B cell (primary cell): ENCODE results near the gene GATA5.

Experiments used
- CTCF ChIP-seq: fragments of 200-600 bp; IDR thresholded peaks from one replicate; pipeline ENCODE4 v1.8.0; 2022; ENCODE audit warnings: antibody characterized with exemption, mild to moderate bottlenecking
- EZH2 ChIP-seq: IDR thresholded peaks from 2 replicates; pipeline ENCODE4 v1.6.1; 2012; ENCODE audit warnings: borderline replicate concordance, low read depth, mild to moderate bottlenecking, moderate library complexity, low read length; ENCODE audit not compliant: insufficient read depth, poor library complexity, severe bottlenecking

- TF ChIP-seq CTCF (no peak), EZH2 (no peak)
These were observed 38.2 kb upstream of the GATA5 start for GRCh38 chr20:62513991-62514390.
